ENCODE measurements around the gene KBTBD8.

GRCh38 chr3:66994588-66994987, 3.5 kb upstream of the KBTBD8 start:
- TF ChIP-seq CTCF (IDR thresholded peaks at IDR 0.05): no peak
- TF ChIP-seq POLR2A (IDR thresholded peaks at IDR 0.05): no peak
- no peak for TF ChIP-seq EP300 (IDR thresholded peaks at IDR 0.05)
- TF ChIP-seq POLR2AphosphoS5 (IDR thresholded peaks at IDR 0.05): no peak

Data from sigmoid colon (tissue), 4 donors.